CD4-positive, CD25-positive, alpha-beta regulatory T cell (primary cell): ENCODE measurements around the gene TOR3A. TPM values are rescaled to one million over a fixed set of nuclear protein-coding genes. Genes with fewer than 3 reads are reported as not detected.

Experiments used
- ATAC-seq, 2 donors: fragments of 150-1000 bp; cut with Tn5 transposase; one replicate each; pipeline ENCODE4 v1.10.0; 2021; ENCODE audit warnings: low read depth in 2 of 2, moderate number of reproducible peaks in 2 of 2, moderate library complexity in 1 of 2
- DNase-seq, 3 donors: peaks; one replicate each; pipeline versions ENCODE4 v3.0.0 to v3.0.0-alpha.2; 2012 to 2022; ENCODE audit warnings: mixed read lengths in 1 of 3
- H3K27ac ChIP-seq: one replicate; pipeline ENCODE4 v1.7.0; 2013; ENCODE audit warnings: mild to moderate bottlenecking, low read length; ENCODE audit not compliant: insufficient read depth, poor library complexity, severe bottlenecking
- H3K27me3 ChIP-seq: one replicate; pipeline ENCODE4 v1.7.0; 2013; ENCODE audit warnings: low read length; ENCODE audit not compliant: control insufficient read depth, insufficient read depth
- H3K36me3 ChIP-seq: one replicate; pipeline ENCODE4 v1.7.0; 2013; ENCODE audit warnings: mild to moderate bottlenecking, low read length, moderate library complexity; ENCODE audit not compliant: control insufficient read depth, insufficient read depth
- H3K4me1 ChIP-seq: 2 replicates; pipeline ENCODE4 v1.7.0; 2013; ENCODE audit warnings: mild to moderate bottlenecking, low read length; ENCODE audit not compliant: insufficient read depth, control insufficient read depth, poor library complexity, severe bottlenecking
- H3K4me3 ChIP-seq: one replicate; pipeline ENCODE4 v1.7.0; 2013; ENCODE audit warnings: low read depth, mild to moderate bottlenecking, low read length, moderate library complexity
- H3K9me3 ChIP-seq, 2 experiments: 1 replicate in 1 of 2; 2 replicates in 1 of 2; pipeline ENCODE4 v1.7.0; 2013; ENCODE audit warnings: low read length in 2 of 2, mild to moderate bottlenecking in 1 of 2, moderate library complexity in 1 of 2; ENCODE audit not compliant: control insufficient read depth in 2 of 2
- H3K27ac Mint-ChIP-seq, 3 donors: one replicate each; pipeline ENCODE4 v1.8.0; 2020 to 2022; ENCODE audit warnings: mild to moderate bottlenecking in 3 of 3, mixed read lengths in 3 of 3, moderate library complexity in 2 of 3
- H3K27me3 Mint-ChIP-seq: one replicate; pipeline ENCODE4 v1.8.0; 2022; ENCODE audit warnings: mild to moderate bottlenecking, mixed read lengths
- H3K36me3 Mint-ChIP-seq: one replicate; pipeline ENCODE4 v1.8.0; 2020; ENCODE audit warnings: mixed read lengths
- H3K4me1 Mint-ChIP-seq, 4 donors: one replicate each; pipeline ENCODE4 v1.8.0; 2020 to 2022; ENCODE audit warnings: mixed read lengths in 4 of 4, mild to moderate bottlenecking in 1 of 4
- H3K4me3 Mint-ChIP-seq, 4 donors: one replicate each; pipeline ENCODE4 v1.8.0; 2020 to 2022; ENCODE audit warnings: mild to moderate bottlenecking in 4 of 4, mixed read lengths in 4 of 4, moderate library complexity in 3 of 4
- H3K9me3 Mint-ChIP-seq, 7 donors: one replicate each; pipeline ENCODE4 v1.8.0; 2020 to 2022; ENCODE audit warnings: mixed read lengths in 7 of 7, mild to moderate bottlenecking in 3 of 7, moderate library complexity in 2 of 7
- polyA plus RNA-seq, 4 donors: library from polyadenylated mRNA; unstranded; fragments of 300-500 nt; fragmentation: Illumina TruSeq; gene quantifications; one replicate each; pipeline ENCODE4 v1.2.3, GENCODE V29; 2021
- total RNA-seq: library from RNA; stranded (reverse); gene quantifications from one replicate; pipeline ENCODE4 v1.2.3, GENCODE V29; 2022

The TOR3A gene
- total and polyA plus RNA-seq, 5 donors from 2014 or later, result 23.2 to 44.9 (median 38.6) TPM

DNA sequence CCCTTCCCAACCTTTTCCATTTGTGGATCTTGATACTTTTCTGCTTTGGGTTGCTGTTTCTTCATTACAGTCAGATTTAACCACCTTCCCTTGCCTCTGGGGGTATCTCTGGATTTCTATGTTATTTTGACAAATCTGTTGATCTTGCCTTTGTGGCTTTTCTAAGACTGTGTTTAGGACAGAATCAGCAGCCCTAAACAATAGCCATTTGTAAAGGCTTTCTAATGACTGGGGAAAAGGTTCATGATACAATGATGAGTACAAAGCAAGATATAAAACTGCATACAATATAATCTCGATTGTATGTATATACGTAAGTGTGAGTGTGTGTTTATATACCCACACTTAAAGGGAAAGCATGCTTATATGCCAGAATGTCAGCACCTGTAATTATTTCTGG, 28.4 kb upstream of the TOR3A start:
- ATAC-seq, result no peak
- no peak overlapping the region for H3K4me3 ChIP-seq
- peaks cover 33% of the 10 kb centered on the region for H3K36me3 Mint-ChIP-seq
- no peak overlapping the region for H3K27ac Mint-ChIP-seq
- no peak overlapping the region for H3K4me3 Mint-ChIP-seq
- peaks cover 0 to 8% (median 0%) of the 10 kb centered on the region in 7 donors for H3K9me3 Mint-ChIP-seq
- H3K27me3 ChIP-seq, result no peaks in the 10 kb centered on the region
- DNase-seq, result no peak
- no peaks in the 10 kb centered on the region for H3K27me3 Mint-ChIP-seq
- no peaks in the 10 kb centered on the region for H3K4me1 ChIP-seq
- no peaks in the 10 kb centered on the region for H3K9me3 ChIP-seq
- H3K27ac ChIP-seq, result no peak overlapping the region
- H3K4me1 Mint-ChIP-seq, result peaks cover 0 to 14% (median 5%) of the 10 kb centered on the region in 4 donors
- H3K36me3 ChIP-seq, result peaks cover 15% of the 10 kb centered on the region

- Mint-ChIP-seq H3K4me3 (no peak overlapping the region), H3K36me3 (peaks cover 41% of the 10 kb centered on the region), H3K27me3 (no peaks in the 10 kb centered on the region), H3K27ac (no peak overlapping the region), H3K9me3 (peaks cover 0 to 8% (median 0%) of the 10 kb centered on the region in 7 donors), H3K4me1 (peaks cover 0 to 19% (median 4%) of the 10 kb centered on the region in 4 donors)
- Histone ChIP-seq H3K9me3 (no peaks in the 10 kb centered on the region), H3K36me3 (peaks cover 17% of the 10 kb centered on the region), H3K27me3 (no peaks in the 10 kb centered on the region), H3K4me3 (no peak overlapping the region), H3K4me1 (no peaks in the 10 kb centered on the region), H3K27ac (no peak overlapping the region)
- ATAC-seq, result no peak
- no peak for DNase-seq
Measured at GRCh38 chr1:179055937-179056336, 25.9 kb upstream of the TOR3A start.

DNA sequence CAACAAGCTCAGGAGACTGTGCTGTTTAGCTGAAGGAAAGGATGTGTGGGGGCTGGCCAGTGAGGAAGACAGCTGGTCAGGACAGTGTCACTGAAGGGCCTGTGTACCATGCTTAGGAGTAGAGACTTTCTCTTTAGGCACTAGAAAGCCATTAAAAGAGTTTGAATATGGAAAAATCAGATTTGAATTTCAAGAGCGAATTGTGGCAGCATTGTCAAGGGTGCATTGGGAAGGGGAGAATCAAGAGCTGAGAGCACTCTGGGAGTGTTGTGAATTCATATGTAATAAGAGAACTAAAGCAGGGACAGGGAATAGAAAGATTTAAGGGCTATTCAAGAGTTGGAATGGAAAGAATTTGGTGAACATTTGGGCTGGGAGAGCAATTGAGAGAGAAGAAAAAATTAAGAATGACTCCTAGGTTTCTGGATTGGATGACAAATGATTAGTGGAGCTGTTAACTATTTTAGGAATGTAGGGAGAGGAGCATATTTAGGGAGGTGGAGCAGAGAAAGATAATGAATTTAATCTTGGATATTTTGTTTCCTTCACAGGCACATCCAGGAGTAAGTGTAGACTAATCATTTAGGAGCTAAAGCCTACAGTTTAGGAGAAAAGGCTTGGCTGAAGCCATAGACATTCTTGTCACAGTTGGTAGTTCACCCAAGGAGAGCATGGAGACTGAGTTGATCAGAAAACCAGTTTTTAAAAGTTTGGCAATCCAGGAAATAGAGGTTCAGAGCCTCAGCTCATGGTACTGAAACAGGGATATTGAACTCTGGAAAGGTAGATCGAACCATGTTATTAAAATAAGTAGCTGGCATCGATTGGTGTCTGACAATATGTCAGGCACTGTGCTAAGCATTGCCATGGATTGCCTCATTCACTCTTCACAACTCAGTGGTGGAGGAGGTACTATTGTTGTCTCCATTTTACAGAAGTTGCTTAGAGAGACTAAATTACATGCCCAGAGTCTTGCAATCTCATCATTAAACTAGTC, 23.1 kb upstream of the TOR3A start:
- H3K27me3 Mint-ChIP-seq, result no peaks in the 10 kb centered on the region
- H3K27ac Mint-ChIP-seq, result peak overlapping the region in 2 of 3 donors; percentile 18 to 74
- H3K4me1 Mint-ChIP-seq, result peaks cover 0 to 19% (median 4%) of the 10 kb centered on the region in 4 donors
- no peak overlapping the region for H3K27ac ChIP-seq
- no peaks in the 10 kb centered on the region for H3K27me3 ChIP-seq
- H3K4me3 ChIP-seq, result no peak overlapping the region
- H3K9me3 Mint-ChIP-seq, result peaks cover 0 to 8% (median 0%) of the 10 kb centered on the region in 7 donors
- no peak for ATAC-seq
- no peak overlapping the region for H3K4me3 Mint-ChIP-seq
- peaks cover 46% of the 10 kb centered on the region for H3K36me3 Mint-ChIP-seq
- H3K4me1 ChIP-seq, result no peaks in the 10 kb centered on the region
- no peaks in the 10 kb centered on the region for H3K9me3 ChIP-seq
- peaks cover 21% of the 10 kb centered on the region for H3K36me3 ChIP-seq
- DNase-seq, result no peak

DNA sequence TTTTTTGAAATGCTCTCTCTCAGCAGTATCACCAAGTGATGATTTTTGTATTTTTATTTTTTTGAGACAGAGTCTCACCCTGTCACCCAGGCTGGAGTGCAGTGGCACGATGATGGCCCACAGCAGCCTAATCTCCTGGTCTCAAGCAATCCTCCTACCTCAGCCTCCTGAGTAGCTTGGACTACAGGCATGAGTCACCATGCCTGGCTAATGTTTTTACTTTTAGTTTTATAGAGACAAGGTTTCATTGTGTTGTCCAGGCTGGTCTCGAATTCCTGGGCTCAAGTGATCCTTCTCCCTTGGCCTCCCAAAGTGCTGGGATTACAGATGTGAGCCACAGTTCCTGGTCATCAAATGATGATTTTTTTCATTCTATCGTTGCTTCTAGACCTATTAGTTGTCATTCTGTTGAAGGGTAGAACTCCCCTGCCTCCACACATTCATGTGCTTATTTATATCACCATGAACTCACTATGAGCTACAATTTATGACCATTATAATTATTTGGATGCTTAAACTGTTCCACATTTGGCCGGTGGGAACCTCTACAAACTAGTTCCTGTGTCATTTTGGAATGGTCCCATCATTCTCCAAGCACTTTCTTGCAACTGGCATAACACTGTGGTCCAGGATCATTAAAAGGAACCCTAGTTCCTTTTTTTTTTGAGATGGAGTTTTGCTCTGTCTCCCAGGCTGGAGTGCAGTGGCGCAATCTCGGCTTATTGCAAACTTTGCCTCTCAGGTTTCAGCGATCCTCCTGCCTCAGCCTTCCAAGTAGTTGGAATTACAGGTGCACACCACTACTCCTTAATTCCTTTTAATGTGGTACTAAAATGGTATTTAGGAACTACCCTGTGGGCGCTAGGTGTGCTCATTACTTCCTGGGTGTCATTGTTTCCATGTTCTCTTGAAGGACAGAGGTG, 20.2 kb upstream of the TOR3A start:
- Mint-ChIP-seq H3K4me1 (peaks cover 0 to 13% (median 3%) of the 10 kb centered on the region in 4 donors), H3K4me3 (no peak overlapping the region), H3K36me3 (peaks cover 44% of the 10 kb centered on the region), H3K27ac (no peak overlapping the region), H3K9me3 (no peaks in the 10 kb centered on the region), H3K27me3 (no peaks in the 10 kb centered on the region)
- Histone ChIP-seq H3K27ac (no peak overlapping the region), H3K36me3 (peaks cover 29% of the 10 kb centered on the region), H3K4me1 (no peaks in the 10 kb centered on the region), H3K9me3 (no peaks in the 10 kb centered on the region), H3K27me3 (no peaks in the 10 kb centered on the region), H3K4me3 (no peak overlapping the region)
- DNase-seq (no peak), ATAC-seq (no peak)

DNA sequence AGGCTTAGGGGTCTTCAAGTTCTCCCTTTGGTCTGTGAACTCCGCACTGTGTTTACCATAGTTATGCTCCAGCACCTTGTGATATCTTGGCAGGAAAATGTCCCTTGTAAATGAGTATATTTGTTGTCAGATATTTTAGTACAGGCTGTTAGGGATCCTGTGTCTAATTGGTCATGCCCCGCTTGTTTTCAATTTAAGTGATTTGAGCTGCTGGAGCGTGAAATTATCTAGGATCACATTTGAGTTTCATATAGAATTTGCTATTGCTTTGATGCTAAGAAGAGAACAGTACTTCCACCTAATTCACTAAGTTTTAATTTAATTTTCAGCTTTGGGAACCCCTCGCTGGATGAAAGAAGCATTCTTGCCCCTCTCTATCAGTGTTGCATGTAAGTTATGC, 15.4 kb upstream of the TOR3A start:
- no peaks in the 10 kb centered on the region for H3K9me3 Mint-ChIP-seq
- no peaks in the 10 kb centered on the region for H3K9me3 ChIP-seq
- H3K27ac Mint-ChIP-seq, result no peak overlapping the region
- H3K4me1 ChIP-seq, result no peaks in the 10 kb centered on the region
- H3K4me1 Mint-ChIP-seq, result peaks cover 0 to 4% (median 0%) of the 10 kb centered on the region in 4 donors
- peaks cover 37% of the 10 kb centered on the region for H3K36me3 ChIP-seq
- no peak for ATAC-seq
- no peak overlapping the region for H3K4me3 ChIP-seq
- no peaks in the 10 kb centered on the region for H3K27me3 Mint-ChIP-seq
- H3K27ac ChIP-seq, result no peak overlapping the region
- H3K27me3 ChIP-seq, result no peaks in the 10 kb centered on the region
- peaks cover 27% of the 10 kb centered on the region for H3K36me3 Mint-ChIP-seq
- H3K4me3 Mint-ChIP-seq, result no peak overlapping the region
- no peak for DNase-seq

DNA sequence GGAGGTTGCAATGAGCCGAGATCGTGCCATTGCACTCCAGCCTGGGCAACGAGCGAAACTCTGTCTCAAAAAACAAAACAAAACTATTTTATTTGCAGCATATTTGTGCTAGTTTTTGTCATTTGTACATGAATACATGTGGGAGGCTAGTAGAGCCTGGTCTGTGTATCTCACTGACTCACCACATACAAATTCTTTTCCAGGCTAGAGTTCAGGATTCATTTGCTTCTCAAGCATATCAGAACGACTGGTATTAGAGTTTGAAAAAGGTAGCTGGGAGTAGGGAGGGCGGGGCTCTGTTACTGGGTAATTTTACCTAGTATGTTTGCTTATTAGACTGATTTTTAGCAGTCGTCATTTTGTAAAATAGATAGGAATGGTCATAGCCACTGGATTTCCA, 4.5 kb upstream of the TOR3A start:
- H3K4me3 ChIP-seq, result no peak overlapping the region
- H3K4me1 Mint-ChIP-seq, result peaks cover 9 to 16% (median 15%) of the 10 kb centered on the region in 4 donors
- peak overlapping the region in 1 of 4 donors; percentile 54 for H3K4me3 Mint-ChIP-seq
- no peaks in the 10 kb centered on the region for H3K9me3 Mint-ChIP-seq
- H3K27ac ChIP-seq, result no peak overlapping the region
- ATAC-seq (no peak), DNase-seq (no peak)
- H3K27ac Mint-ChIP-seq, result no peak overlapping the region
- no peaks in the 10 kb centered on the region for H3K27me3 ChIP-seq
- H3K27me3 Mint-ChIP-seq, result no peaks in the 10 kb centered on the region
- H3K9me3 ChIP-seq, result no peaks in the 10 kb centered on the region
- peaks cover 6% of the 10 kb centered on the region for H3K36me3 Mint-ChIP-seq
- H3K4me1 ChIP-seq, result peaks cover 17% of the 10 kb centered on the region
- peaks cover 6% of the 10 kb centered on the region for H3K36me3 ChIP-seq

GRCh38 chr1:179079113-179079761, 2.6 kb upstream of the TOR3A start:
- peak overlapping the region; percentile 11 to 56 (median 35) for H3K4me3 Mint-ChIP-seq
- no peaks in the 10 kb centered on the region for H3K9me3 ChIP-seq
- no peak overlapping the region for H3K4me3 ChIP-seq
- H3K4me1 Mint-ChIP-seq, result peaks cover 13 to 29% (median 22%) of the 10 kb centered on the region in 4 donors
- peak overlapping the region in 2 of 3 donors; percentile 16 to 46 for H3K27ac Mint-ChIP-seq
- H3K36me3 ChIP-seq, result no peaks in the 10 kb centered on the region
- no peaks in the 10 kb centered on the region for H3K27me3 ChIP-seq
- no peak overlapping the region for H3K27ac ChIP-seq
- ATAC-seq (peak; percentile 43 to 50), DNase-seq (peak; percentile 32 to 83 (median 68))
- no peaks in the 10 kb centered on the region for H3K36me3 Mint-ChIP-seq
- H3K4me1 ChIP-seq, result peaks cover 25% of the 10 kb centered on the region
- no peaks in the 10 kb centered on the region for H3K27me3 Mint-ChIP-seq
- H3K9me3 Mint-ChIP-seq, result no peaks in the 10 kb centered on the region
